OCI-LY1 (cell line): ENCODE measurements around the gene RALGAPB.

Experiments used
- H2AFZ ChIP-seq: fragments of 200-600 bp; sonication (generic), shearing (Covaris generic); 2 replicates; pipeline ENCODE4 v1.6.0; 2014; ENCODE audit warnings: antibody characterized with exemption, mild to moderate bottlenecking, low read length
- H3F3A ChIP-seq: fragments of 200-600 bp; sonication (generic), shearing (Covaris generic); 2 replicates; pipeline ENCODE4 v1.6.0; 2014; ENCODE audit warnings: mild to moderate bottlenecking, antibody characterized with exemption, low read length, moderate library complexity; ENCODE audit not compliant: insufficient read depth
- H3K27ac ChIP-seq: fragments of 200-600 bp; sonication (generic); 2 replicates; pipeline ENCODE4 v1.5.1; 2014; ENCODE audit warnings: low read length, mixed run types, mild to moderate bottlenecking, low read depth; ENCODE audit not compliant: poor library complexity, severe bottlenecking
- H3K27me3 ChIP-seq: fragments of 200-600 bp; sonication (generic); 2 replicates; pipeline ENCODE4 v1.6.0; 2014; ENCODE audit warnings: antibody characterized with exemption, mild to moderate bottlenecking, low read length, moderate library complexity; ENCODE audit not compliant: insufficient read depth
- H3K36me3 ChIP-seq: fragments of 200-600 bp; sonication (generic); 2 replicates; pipeline ENCODE4 v1.6.1; 2014; ENCODE audit warnings: mild to moderate bottlenecking, antibody characterized with exemption, low read length, moderate library complexity, mixed read lengths; ENCODE audit not compliant: insufficient read depth
- H3K4me1 ChIP-seq: fragments of 200-600 bp; sonication (generic); 2 replicates; pipeline ENCODE4 v1.5.1; 2014; ENCODE audit warnings: mild to moderate bottlenecking, low read length, moderate library complexity; ENCODE audit not compliant: insufficient read depth, severe bottlenecking
- H3K4me2 ChIP-seq: fragments of 200-600 bp; sonication (generic), shearing (Covaris generic); 2 replicates; pipeline ENCODE4 v1.6.1; 2014; ENCODE audit warnings: low read length
- H3K4me3 ChIP-seq: fragments of 200-600 bp; sonication (generic); 2 replicates; pipeline ENCODE4 v1.5.1; 2014; ENCODE audit warnings: low read length, low read depth, mild to moderate bottlenecking, mixed read lengths; ENCODE audit not compliant: poor library complexity, severe bottlenecking
- H3K79me2 ChIP-seq: fragments of 200-600 bp; shearing (Covaris generic); 2 replicates; pipeline ENCODE4 v1.6.1; 2016; ENCODE audit warnings: mixed run types, low read length, mixed read lengths; ENCODE audit not compliant: insufficient read depth
- H3K9ac ChIP-seq: fragments of 200-600 bp; sonication (generic), shearing (Covaris generic); 2 replicates; pipeline ENCODE4 v1.6.1; 2014; ENCODE audit warnings: mild to moderate bottlenecking, low read length, mixed read lengths
- H3K9me2 ChIP-seq: fragments of 200-600 bp; sonication (generic), shearing (Covaris generic); 2 replicates; pipeline ENCODE4 v1.6.1; 2014; ENCODE audit warnings: low read depth, mild to moderate bottlenecking, low read length, mixed read lengths
- H3K9me3 ChIP-seq: fragments of 200-600 bp; shearing (Covaris generic); 2 replicates; pipeline ENCODE4 v1.6.1; 2014; ENCODE audit warnings: low read length, mixed read lengths
- H4K20me1 ChIP-seq: fragments of 200-600 bp; sonication (generic), shearing (Covaris generic); 2 replicates; pipeline ENCODE4 v1.6.0; 2016; ENCODE audit warnings: mild to moderate bottlenecking, low read length; ENCODE audit not compliant: insufficient read depth
- CTCF ChIP-seq: fragments of 200-600 bp; sonication (generic), shearing (Covaris generic); IDR thresholded peaks from 2 replicates; pipeline ENCODE4 v1.5.1; 2017; ENCODE audit warnings: mild to moderate bottlenecking, antibody characterized with exemption, low read length, moderate library complexity, mixed read lengths
- EZH2 ChIP-seq: fragments of 200-600 bp; sonication (generic), shearing (Covaris generic); IDR thresholded peaks from 2 replicates; pipeline ENCODE4 v1.8.0; 2017; ENCODE audit warnings: borderline replicate concordance, mixed run types, mild to moderate bottlenecking, antibody characterized with exemption, low read length, moderate library complexity, mixed read lengths

Gene RALGAPB

DNA sequence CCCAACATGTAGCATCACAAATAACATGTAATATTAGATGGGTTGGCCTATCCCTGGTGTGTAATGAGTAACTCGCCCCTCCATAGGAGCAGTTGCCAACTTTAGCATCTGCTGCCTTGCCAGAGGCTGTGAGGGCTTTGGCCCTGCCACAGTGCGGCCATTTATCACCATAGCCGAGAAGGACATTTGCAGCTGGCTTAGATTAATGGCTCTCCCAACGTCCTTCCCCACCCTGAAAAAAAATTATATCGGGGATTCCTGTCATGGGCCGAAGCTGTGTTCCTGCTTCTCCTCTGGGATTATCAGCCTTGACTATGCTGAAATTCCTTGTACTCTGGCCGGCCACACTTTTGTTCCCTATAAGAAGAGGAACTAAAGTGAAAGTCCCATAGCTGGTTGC lies 100.8 kb downstream of the RALGAPB start:
- Histone ChIP-seq H3F3A (no peaks in the 10 kb centered on the region), H3K27ac (no peak overlapping the region), H2AFZ (no peak overlapping the region), H3K4me1 (no peaks in the 10 kb centered on the region), H3K4me2 (no peak overlapping the region), H3K9me3 (no peaks in the 10 kb centered on the region), H3K9me2 (no peaks in the 10 kb centered on the region), H3K4me3 (no peak overlapping the region), H3K9ac (no peak overlapping the region), H3K27me3 (no peaks in the 10 kb centered on the region), H3K36me3 (peaks cover 60% of the 10 kb centered on the region; the same call in 1 of the 2 replicates), H4K20me1 (no peaks in the 10 kb centered on the region), H3K79me2 (no peaks in the 10 kb centered on the region)
- TF ChIP-seq CTCF (no peak), EZH2 (no peak)

DNA sequence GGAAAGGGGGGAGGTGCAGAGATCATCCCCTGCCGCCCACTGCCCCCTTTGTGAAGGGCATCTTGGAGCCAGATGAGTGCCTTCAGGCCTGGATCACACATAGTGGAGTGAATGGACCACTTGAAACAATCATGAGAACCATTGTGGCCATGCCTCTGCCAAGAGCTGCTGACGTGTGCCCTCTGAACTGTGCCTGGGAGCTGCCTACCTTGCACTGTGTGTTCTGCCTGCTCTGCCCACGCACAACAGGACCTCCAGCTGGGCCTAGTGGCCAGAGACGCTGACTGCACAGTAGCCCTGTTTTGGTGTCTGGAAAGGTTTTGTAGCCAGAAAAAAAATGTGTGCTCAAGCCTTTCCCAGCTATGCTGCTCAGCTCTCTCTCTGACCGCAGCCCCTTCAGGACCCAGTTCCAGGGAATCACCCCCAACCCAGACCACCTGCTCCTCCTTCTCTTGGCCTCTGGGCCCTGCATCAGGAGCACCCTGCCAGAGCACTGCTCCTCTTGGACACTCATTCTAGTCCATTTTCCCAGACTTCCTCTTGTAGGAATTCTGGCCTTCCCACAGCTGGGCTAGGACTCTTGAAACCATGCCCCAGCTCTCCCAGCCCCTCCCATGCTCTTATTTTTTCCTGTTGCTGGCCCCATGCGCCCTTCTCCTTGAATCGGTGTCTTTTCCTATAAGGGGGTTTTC lies 106.7 kb downstream of the RALGAPB start:
- Histone ChIP-seq H3K27me3 (peaks cover 14% of the 10 kb centered on the region; the same call in 1 of the 2 replicates), H3K79me2 (no peaks in the 10 kb centered on the region), H3K9me2 (no peaks in the 10 kb centered on the region), H3F3A (no peaks in the 10 kb centered on the region), H2AFZ (no peak overlapping the region), H3K4me3 (no peak overlapping the region), H3K9ac (no peak overlapping the region), H3K36me3 (peaks cover 25% of the 10 kb centered on the region; the same call in 1 of the 2 replicates), H3K4me1 (no peaks in the 10 kb centered on the region), H3K27ac (no peak overlapping the region), H4K20me1 (no peaks in the 10 kb centered on the region), H3K4me2 (no peak overlapping the region), H3K9me3 (no peaks in the 10 kb centered on the region)
- TF ChIP-seq CTCF, result no peak
- no peak for TF ChIP-seq EZH2

DNA sequence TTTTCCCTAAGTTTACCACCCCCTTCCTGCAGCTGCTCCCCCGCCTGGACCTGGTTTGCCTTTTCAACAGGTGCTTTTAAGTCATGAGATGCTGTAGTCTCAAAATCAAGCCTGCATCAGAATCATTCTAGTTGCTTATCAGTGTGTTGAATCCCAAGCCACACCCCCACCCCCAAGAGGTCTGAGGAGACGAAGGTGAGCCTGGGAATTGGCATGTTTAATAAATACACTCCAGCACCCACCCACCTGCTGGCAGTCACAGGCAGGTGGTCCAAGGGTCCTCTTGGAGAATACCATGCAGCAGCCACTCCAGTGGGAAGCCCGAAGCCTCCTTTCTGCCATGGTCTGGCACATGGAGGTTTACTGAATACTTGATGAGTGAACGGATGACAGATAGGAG lies 107.3 kb downstream of the RALGAPB start:
- TF ChIP-seq EZH2 (no peak), CTCF (no peak)
- Histone ChIP-seq H3K9me2 (no peaks in the 10 kb centered on the region), H3K4me2 (no peak overlapping the region), H3K79me2 (no peaks in the 10 kb centered on the region), H3K4me1 (no peaks in the 10 kb centered on the region), H3K4me3 (no peak overlapping the region), H3K27ac (no peak overlapping the region), H3F3A (no peaks in the 10 kb centered on the region), H3K9ac (no peak overlapping the region), H4K20me1 (no peaks in the 10 kb centered on the region), H3K9me3 (no peaks in the 10 kb centered on the region), H3K27me3 (peaks cover 14% of the 10 kb centered on the region; the same call in 1 of the 2 replicates), H2AFZ (no peak overlapping the region), H3K36me3 (peaks cover 20% of the 10 kb centered on the region; the same call in 1 of the 2 replicates)
